HCT116 (cell line): ENCODE data around the gene ABCB8. TPM values are rescaled to one million over a fixed set of nuclear protein-coding genes. Genes with fewer than 3 reads are reported as not detected.

Source experiments
- ATAC-seq: fragments of 200-7000 bp; cut with Tn5 transposase; 2 replicates; pipeline ENCODE4 v1.9.1; 2020; ENCODE audit warnings: mild to moderate bottlenecking, moderate library complexity
- BruUV-seq: library from RNA; stranded (reverse); fragments of 400-500 nt; replicated peaks from 2 replicates; lab custom pipeline; 2021; lab: Mats Ljungman, UMichigan
- CTCF ChIA-PET: fragments of 300-600 bp; sonication (Branson Sonifier 250); formaldehyde crosslinking; loops from one replicate; lab custom pipeline; 2021; ENCODE audit warnings: antibody characterized with exemption; lab: Charles Lee
- POLR2A ChIA-PET: fragments of 300-600, 350-600 bp; sonication (Branson Sonifier 250); formaldehyde crosslinking; loops from one replicate; lab custom pipeline; 2021; ENCODE audit warnings: antibody characterized with exemption; lab: Charles Lee
- RAD21 ChIA-PET, 2 experiments: fragments of 300-600 bp; sonication (Branson Sonifier 250); formaldehyde crosslinking; loops; one replicate each; lab custom pipeline; 2023; ENCODE audit warnings: low total read pairs in 2 of 2; ENCODE audit not compliant: uncharacterized antibody in 2 of 2, unreplicated experiment in 2 of 2, low non-redundant PET in 1 of 2; lab: Charles Lee
- DNase-seq: peaks from one replicate; pipeline ENCODE4 v3.0.0-alpha.2; 2010; ENCODE audit warnings: low read depth, low spot score
- H2AFZ ChIP-seq: fragments of 200-600 bp; shearing (Covaris generic), sonication (generic); 2 replicates; pipeline ENCODE4 v1.6.1; 2017; ENCODE audit warnings: low read depth, mixed run types, mixed read lengths, antibody characterized with exemption, low read length; ENCODE audit not compliant: poor library complexity, severe bottlenecking
- H3K27ac ChIP-seq: 2 replicates; pipeline ENCODE4 v1.5.1; 2012; ENCODE audit warnings: low read depth, low read length
- H3K27me3 ChIP-seq: fragments of 200-600 bp; sonication (generic); 2 replicates; pipeline ENCODE4 v1.6.1; 2016; ENCODE audit warnings: mixed run types, low read length, mixed read lengths; ENCODE audit not compliant: insufficient read depth
- H3K36me3 ChIP-seq, 2 experiments: fragments of 200-500 bp in 1 of 2; fragments of 200-600 bp in 1 of 2; sonication (Bioruptor generic) in 1 of 2; sonication (generic) in 1 of 2; 2 replicates each; pipeline versions ENCODE4 v1.5.1 to v1.6.1; 2014 to 2016; ENCODE audit warnings: low read length in 2 of 2, inconsistent platforms in 1 of 2, mixed read lengths in 1 of 2, mixed run types in 1 of 2; ENCODE audit not compliant: insufficient read depth in 2 of 2, control insufficient read depth in 1 of 2
- H3K4me1 ChIP-seq, 2 experiments: fragments of 200-600 bp in 1 of 2; sonication (generic) in 1 of 2; 2 replicates each; pipeline versions ENCODE4 v1.5.1 to v1.6.1; 2012 to 2017; ENCODE audit warnings: low read length in 2 of 2, inconsistent platforms in 1 of 2, mild to moderate bottlenecking in 1 of 2, mixed read lengths in 1 of 2, mixed run types in 1 of 2, moderate library complexity in 1 of 2; ENCODE audit not compliant: insufficient read depth in 2 of 2, control insufficient read depth in 1 of 2
- H3K4me2 ChIP-seq: fragments of 200-600 bp; sonication (generic); 2 replicates; pipeline ENCODE4 v1.6.1; 2017; ENCODE audit warnings: mixed run types, low read length, mixed read lengths
- H3K4me3 ChIP-seq, 2 experiments: fragments of 200-600 bp in 1 of 2; sonication (generic) in 1 of 2; replicated peaks in 1 of 2; 2 replicates each; pipeline ENCODE4 v1.5.1; 2011 to 2016; ENCODE audit warnings: low read length in 2 of 2, control low read depth in 1 of 2, low read depth in 1 of 2, mild to moderate bottlenecking in 1 of 2, mixed read lengths in 1 of 2, mixed run types in 1 of 2
- H3K79me2 ChIP-seq: fragments of 200-600 bp; sonication (generic); 2 replicates; pipeline ENCODE4 v1.6.1; 2017; ENCODE audit warnings: mild to moderate bottlenecking, mixed run types, low read length, moderate library complexity, mixed read lengths; ENCODE audit not compliant: insufficient read depth
- H3K9ac ChIP-seq: fragments of 200-600 bp; sonication (generic); 2 replicates; pipeline ENCODE4 v1.6.1; 2016; ENCODE audit warnings: low read length, mixed read lengths
- H3K9me2 ChIP-seq: fragments of 200-600 bp; sonication (generic), shearing (Covaris generic); 2 replicates; pipeline ENCODE4 v1.6.1; 2017; ENCODE audit warnings: mixed run types, mild to moderate bottlenecking, moderate library complexity; ENCODE audit not compliant: insufficient read depth
- H3K9me3 ChIP-seq, 2 experiments: fragments of 200-500 bp in 1 of 2; fragments of 200-600 bp in 1 of 2; sonication (Bioruptor generic) in 1 of 2; sonication (generic) in 1 of 2; 2 replicates each; pipeline ENCODE4 v1.6.1; 2014 to 2017; ENCODE audit warnings: low read length in 2 of 2, mixed read lengths in 2 of 2, inconsistent platforms in 1 of 2, low read depth in 1 of 2, mild to moderate bottlenecking in 1 of 2, mixed run types in 1 of 2, moderate library complexity in 1 of 2; ENCODE audit not compliant: control insufficient read depth in 1 of 2, insufficient read depth in 1 of 2
- H4K20me1 ChIP-seq: fragments of 200-600 bp; sonication (generic), shearing (Covaris generic); 2 replicates; pipeline ENCODE4 v1.6.1; 2017; ENCODE audit warnings: mixed run types, mild to moderate bottlenecking, moderate library complexity; ENCODE audit not compliant: insufficient read depth
- EGR1 ChIP-seq: IDR thresholded peaks from 2 replicates; pipeline ENCODE4 v1.6.1; 2012; ENCODE audit warnings: low read depth
- ELF1 ChIP-seq: IDR thresholded peaks from 2 replicates; pipeline ENCODE4 v1.6.1; 2012; ENCODE audit warnings: low read depth, borderline replicate concordance
- EZH2phosphoT487 ChIP-seq: fragments of 200-600 bp; IDR thresholded peaks from 2 replicates; pipeline ENCODE4 v1.6.1; 2018; ENCODE audit warnings: antibody characterized with exemption, borderline replicate concordance
- POLR2A ChIP-seq: IDR thresholded peaks from 2 replicates; pipeline ENCODE4 v1.7.0; 2011; ENCODE audit warnings: borderline replicate concordance; ENCODE audit not compliant: insufficient read depth, insufficient read length; ENCODE audit errors: extremely low read depth
- POLR2AphosphoS5 ChIP-seq: IDR thresholded peaks from 2 replicates; pipeline ENCODE4 v1.6.1; 2011; ENCODE audit warnings: mild to moderate bottlenecking, low read depth, low read length, moderate library complexity
- SRF ChIP-seq: IDR thresholded peaks from 2 replicates; pipeline ENCODE4 v1.6.1; 2012; ENCODE audit warnings: low read depth
- TCF7L2 ChIP-seq: IDR thresholded peaks from 2 replicates; pipeline ENCODE4 v1.7.0; 2011; ENCODE audit warnings: borderline replicate concordance, inconsistent platforms; ENCODE audit not compliant: insufficient read depth, insufficient read length; ENCODE audit errors: extremely low read depth
- YY1 ChIP-seq: IDR thresholded peaks from 2 replicates; pipeline ENCODE4 v1.6.1; 2011; ENCODE audit warnings: low read length, low read depth, moderate library complexity, mild to moderate bottlenecking; ENCODE audit not compliant: insufficient replicate concordance; ENCODE audit errors: extremely low read depth
- intact Hi-C: fragments of 100-400 bp; cut with micrococcal nuclease; formaldehyde crosslinking; loops from 2 replicates; pipeline ENCODE4 v1.10.0; 2022
- total RNA-seq: library from RNA; stranded (reverse); gene quantifications from one replicate; pipeline ENCODE4 v1.2.1, GENCODE V29; 2021; ENCODE audit not compliant: unreplicated experiment
- TF ChIP-seq, protein P1 (sequence below): IDR thresholded peaks from 2 replicates; pipeline ENCODE4 v1.6.1; 2012; ENCODE audit warnings: low read depth
- TF ChIP-seq, protein P2 (sequence below), 3 experiments: fragments of 200-600 bp in 1 of 3; sonication (generic) in 1 of 3; IDR thresholded peaks in 2 of 3; conservative IDR thresholded peaks in 1 of 3; 2 replicates each; pipeline ENCODE4 v1.5.1; 2012 to 2017; ENCODE audit warnings: low read depth in 2 of 3, low read length in 2 of 3, antibody characterized with exemption in 1 of 3, borderline replicate concordance in 1 of 3, control low read depth in 1 of 3, mild to moderate bottlenecking in 1 of 3, mixed read lengths in 1 of 3, mixed run types in 1 of 3, moderate library complexity in 1 of 3; ENCODE audit not compliant: insufficient read depth in 1 of 3

Gene ABCB8
- total RNA-seq, 1 experiment from 2014 or later = 55.2 TPM

DNA sequence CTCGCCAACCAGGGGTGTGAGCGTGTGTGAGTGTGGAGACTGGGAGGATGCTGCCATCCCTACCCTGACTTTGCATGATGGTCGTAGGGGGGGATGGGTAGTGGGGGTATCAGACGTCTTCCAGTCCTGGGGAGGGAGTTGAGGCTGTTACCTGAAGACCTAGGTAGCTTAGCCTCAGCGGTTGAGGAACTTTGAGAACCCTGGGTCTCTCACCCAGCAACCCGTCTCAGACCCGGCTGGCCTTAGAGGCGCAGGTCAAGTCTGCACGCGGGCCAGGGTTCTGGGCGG is 33.8 kb downstream of the ABCB8 start:
- no peak for TF ChIP-seq SRF
- TF ChIP-seq POLR2AphosphoS5 = peak; percentile 76
- ChIA-PET RAD21 (interaction anchor here in 1 of 2 experiments (0.8 to 1.4 kb wide), 2 partner anchors 24 to 34 kb away, joined by 3 read pairs; partner anchors contain the start of genes ABCB8 and AGAP3), POLR2A (interaction anchor here (0.6 to 1.7 kb wide), 10 partner anchors 11 to 187 kb away, joined by 3 to 11 read pairs (median 6); partner anchors contain the start of genes ABCB8, AGAP3, FASTK and TMUB1), CTCF (interaction anchor here (0.7 to 2.1 kb wide), 6 partner anchors 15 to 52 kb away, joined by 3 to 8 read pairs (median 4); partner anchors contain the start of gene ABCB8)
- intact Hi-C loops = loop anchor here (1.0 kb wide), 1 partner anchor 21 kb away; the partner anchor contains the start of gene TMUB1
- ATAC-seq = no peak
- Histone ChIP-seq H3K4me3 (peak overlapping the region; percentile 81 to 90), H3K4me2 (peak overlapping the region; percentile 95), H3K4me1 (peaks cover 24 to 49% of the 10 kb centered on the region in 2 experiments), H3K36me3 (peaks cover 14 to 17% of the 10 kb centered on the region in 2 experiments), H3K27me3 (no peaks in the 10 kb centered on the region), H3K9ac (peak overlapping the region; percentile 91), H3K9me3 (no peaks in the 10 kb centered on the region), H4K20me1 (no peaks in the 10 kb centered on the region), H3K9me2 (no peaks in the 10 kb centered on the region), H3K79me2 (peaks cover 65% of the 10 kb centered on the region), H2AFZ (no peak overlapping the region), H3K27ac (peak overlapping the region; percentile 87)
- DNase-seq = no peak
- BruUV-seq = no TSS peak

DNA sequence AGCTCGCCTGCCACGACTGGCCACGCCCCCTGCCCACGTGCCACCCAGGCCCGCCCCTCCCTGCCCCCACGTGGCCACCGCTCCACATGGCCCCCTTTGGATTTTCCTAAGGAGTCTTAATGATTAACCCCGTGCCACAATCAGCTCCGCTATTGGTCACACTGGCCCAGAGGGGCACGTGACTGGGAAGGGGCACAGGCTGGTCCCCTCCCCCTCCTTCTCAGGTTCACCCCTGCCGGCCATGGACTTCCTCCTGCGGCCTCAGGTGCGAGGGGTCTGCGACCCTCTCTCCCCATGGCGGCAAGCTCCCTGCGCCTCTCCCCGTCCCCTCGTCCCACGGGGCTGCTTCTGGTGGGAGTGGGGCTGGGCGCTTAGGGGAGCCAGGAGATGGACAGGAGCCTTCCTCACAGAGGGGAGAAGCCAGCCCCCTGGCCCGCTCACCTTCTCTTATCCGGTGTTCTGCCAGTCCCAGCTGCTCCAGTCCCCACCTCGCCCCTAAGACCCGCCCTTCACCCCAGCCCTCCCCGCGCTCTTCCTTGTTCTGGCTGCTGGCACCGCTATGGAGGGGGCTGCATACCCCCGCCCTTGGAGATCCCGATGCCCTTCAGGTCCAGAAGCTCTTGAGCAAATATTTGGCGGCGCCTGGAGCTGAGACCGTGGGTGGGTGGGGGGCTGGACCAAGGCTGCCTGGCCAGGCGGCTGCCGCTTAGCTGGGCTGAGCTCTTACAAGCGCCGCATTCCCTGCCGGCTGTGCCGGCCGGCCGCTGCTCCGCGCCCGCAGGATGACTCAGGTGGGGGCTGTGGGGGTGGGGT is 34.4 kb downstream of the ABCB8 start:
- ChIA-PET CTCF (interaction anchor here (0.7 to 2.1 kb wide), 6 partner anchors 14 to 53 kb away, joined by 3 to 8 read pairs (median 4); partner anchors contain the start of gene ABCB8), POLR2A (interaction anchor here (0.6 to 1.7 kb wide), 11 partner anchors 9 to 187 kb away, joined by 3 to 11 read pairs (median 5); partner anchors contain the start of genes ABCB8, AGAP3, FASTK and TMUB1), RAD21 (interaction anchor here in 1 of 2 experiments (0.6 to 1.4 kb wide), 4 partner anchors 16 to 51 kb away, joined by 3 to 6 read pairs (median 4); partner anchors contain the start of genes ABCB8 and AGAP3)
- Histone ChIP-seq H3K9me2 (no peaks in the 10 kb centered on the region), H3K4me1 (peaks cover 22 to 45% of the 10 kb centered on the region in 2 experiments), H3K9me3 (no peaks in the 10 kb centered on the region), H3K36me3 (peaks cover 17 to 21% of the 10 kb centered on the region in 2 experiments), H3K9ac (peak overlapping the region; percentile 91), H3K79me2 (peaks cover 66% of the 10 kb centered on the region), H3K27me3 (no peaks in the 10 kb centered on the region), H2AFZ (no peak overlapping the region), H4K20me1 (no peaks in the 10 kb centered on the region), H3K4me3 (peak overlapping the region; percentile 81 to 90), H3K27ac (peak overlapping the region; percentile 87), H3K4me2 (peak overlapping the region; percentile 95)
- peak; percentile 81 for DNase-seq
- BruUV-seq = no TSS peak
- peak; percentile 34 for ATAC-seq
- intact Hi-C loops = loop anchor here (1.0 kb wide), 1 partner anchor 21 kb away; the partner anchor contains the start of gene TMUB1
- TF ChIP-seq, protein P1, sequence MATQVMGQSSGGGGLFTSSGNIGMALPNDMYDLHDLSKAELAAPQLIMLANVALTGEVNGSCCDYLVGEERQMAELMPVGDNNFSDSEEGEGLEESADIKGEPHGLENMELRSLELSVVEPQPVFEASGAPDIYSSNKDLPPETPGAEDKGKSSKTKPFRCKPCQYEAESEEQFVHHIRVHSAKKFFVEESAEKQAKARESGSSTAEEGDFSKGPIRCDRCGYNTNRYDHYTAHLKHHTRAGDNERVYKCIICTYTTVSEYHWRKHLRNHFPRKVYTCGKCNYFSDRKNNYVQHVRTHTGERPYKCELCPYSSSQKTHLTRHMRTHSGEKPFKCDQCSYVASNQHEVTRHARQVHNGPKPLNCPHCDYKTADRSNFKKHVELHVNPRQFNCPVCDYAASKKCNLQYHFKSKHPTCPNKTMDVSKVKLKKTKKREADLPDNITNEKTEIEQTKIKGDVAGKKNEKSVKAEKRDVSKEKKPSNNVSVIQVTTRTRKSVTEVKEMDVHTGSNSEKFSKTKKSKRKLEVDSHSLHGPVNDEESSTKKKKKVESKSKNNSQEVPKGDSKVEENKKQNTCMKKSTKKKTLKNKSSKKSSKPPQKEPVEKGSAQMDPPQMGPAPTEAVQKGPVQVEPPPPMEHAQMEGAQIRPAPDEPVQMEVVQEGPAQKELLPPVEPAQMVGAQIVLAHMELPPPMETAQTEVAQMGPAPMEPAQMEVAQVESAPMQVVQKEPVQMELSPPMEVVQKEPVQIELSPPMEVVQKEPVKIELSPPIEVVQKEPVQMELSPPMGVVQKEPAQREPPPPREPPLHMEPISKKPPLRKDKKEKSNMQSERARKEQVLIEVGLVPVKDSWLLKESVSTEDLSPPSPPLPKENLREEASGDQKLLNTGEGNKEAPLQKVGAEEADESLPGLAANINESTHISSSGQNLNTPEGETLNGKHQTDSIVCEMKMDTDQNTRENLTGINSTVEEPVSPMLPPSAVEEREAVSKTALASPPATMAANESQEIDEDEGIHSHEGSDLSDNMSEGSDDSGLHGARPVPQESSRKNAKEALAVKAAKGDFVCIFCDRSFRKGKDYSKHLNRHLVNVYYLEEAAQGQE = no peak
- TF ChIP-seq POLR2A (no peak), YY1 (no peak), EGR1 (no peak), ELF1 (no peak), EZH2phosphoT487 (no peak), TCF7L2 (no peak), POLR2AphosphoS5 (no peak)
- TF ChIP-seq, protein P2, sequence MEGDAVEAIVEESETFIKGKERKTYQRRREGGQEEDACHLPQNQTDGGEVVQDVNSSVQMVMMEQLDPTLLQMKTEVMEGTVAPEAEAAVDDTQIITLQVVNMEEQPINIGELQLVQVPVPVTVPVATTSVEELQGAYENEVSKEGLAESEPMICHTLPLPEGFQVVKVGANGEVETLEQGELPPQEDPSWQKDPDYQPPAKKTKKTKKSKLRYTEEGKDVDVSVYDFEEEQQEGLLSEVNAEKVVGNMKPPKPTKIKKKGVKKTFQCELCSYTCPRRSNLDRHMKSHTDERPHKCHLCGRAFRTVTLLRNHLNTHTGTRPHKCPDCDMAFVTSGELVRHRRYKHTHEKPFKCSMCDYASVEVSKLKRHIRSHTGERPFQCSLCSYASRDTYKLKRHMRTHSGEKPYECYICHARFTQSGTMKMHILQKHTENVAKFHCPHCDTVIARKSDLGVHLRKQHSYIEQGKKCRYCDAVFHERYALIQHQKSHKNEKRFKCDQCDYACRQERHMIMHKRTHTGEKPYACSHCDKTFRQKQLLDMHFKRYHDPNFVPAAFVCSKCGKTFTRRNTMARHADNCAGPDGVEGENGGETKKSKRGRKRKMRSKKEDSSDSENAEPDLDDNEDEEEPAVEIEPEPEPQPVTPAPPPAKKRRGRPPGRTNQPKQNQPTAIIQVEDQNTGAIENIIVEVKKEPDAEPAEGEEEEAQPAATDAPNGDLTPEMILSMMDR (IDR thresholded peaks at IDR 0.05 in 2 of 3, conservative IDR thresholded peaks at IDR 0.05 in 1 of 3; ENCODE audit: borderline replicate concordance in 1 of 3, insufficient read depth in 1 of 3, low read depth in 2 of 3, low read length in 2 of 3) = no peak
